Measurements from ENCODE around the gene IQSEC1. TPM values are rescaled to one million over a fixed set of nuclear protein-coding genes. Genes with fewer than 3 reads are reported as not detected.

Gene IQSEC1
- total RNA-seq, 4 donors from 2014 or later, result 31.9 to 35.8 (median 34.8) TPM

- intact Hi-C loops (cut with DNase I; ENCODE audit: low total_unique reads), result no loop called here
- no peak overlapping the region for H3K4me3 ChIP-seq (ENCODE audit: low read depth, poor library complexity, severe bottlenecking)
- 55 to 73% methylated on average over 13 of the region's 13 CpGs for WGBS, 2 donors
- no peak for DNase-seq (ENCODE audit: low spot score in 2 of 2)
- TF ChIP-seq CTCF (IDR thresholded peaks at IDR 0.05), result no peak
- no peak for TF ChIP-seq POLR2A (IDR thresholded peaks at IDR 0.05)
These were observed 177.7 kb downstream of the IQSEC1 start for GRCh38 chr3:12895391-12896062.

GRCh38 chr3:12894629-12895028 is 178.6 kb downstream of the IQSEC1 start:
- 59 to 62% methylated on average over 6 of the region's 6 CpGs for WGBS, 2 donors
- DNase-seq (ENCODE audit: low spot score in 2 of 2), result no peak
- no peak for TF ChIP-seq CTCF (IDR thresholded peaks at IDR 0.05)
- TF ChIP-seq POLR2A (IDR thresholded peaks at IDR 0.05), result no peak
- intact Hi-C loops (cut with DNase I; ENCODE audit: low total_unique reads), result no loop called here
- H3K4me3 ChIP-seq (ENCODE audit: low read depth, poor library complexity, severe bottlenecking), result no peak overlapping the region

GRCh38 chr3:12893852-12894251 is 179.4 kb downstream of the IQSEC1 start:
- no peak for DNase-seq (ENCODE audit: low spot score in 2 of 2)
- TF ChIP-seq CTCF (IDR thresholded peaks at IDR 0.05) (no peak), POLR2A (IDR thresholded peaks at IDR 0.05) (no peak)
- no peak overlapping the region for H3K4me3 ChIP-seq (ENCODE audit: low read depth, poor library complexity, severe bottlenecking)
- 27 to 28% methylated on average over 9 of the region's 9 CpGs for WGBS, 2 donors
- intact Hi-C loops (cut with DNase I; ENCODE audit: low total_unique reads), result no loop called here

GRCh38 chr3:12893247-12893646 is 180.0 kb downstream of the IQSEC1 start:
- no peak for DNase-seq (ENCODE audit: low spot score in 2 of 2)
- no peak for TF ChIP-seq CTCF (IDR thresholded peaks at IDR 0.05)
- TF ChIP-seq POLR2A (IDR thresholded peaks at IDR 0.05), result no peak
- WGBS, 2 donors, result 61 to 62% methylated on average over 2 of the region's 2 CpGs
- no peak overlapping the region for H3K4me3 ChIP-seq (ENCODE audit: low read depth, poor library complexity, severe bottlenecking)
- intact Hi-C loops (cut with DNase I; ENCODE audit: low total_unique reads), result no loop called here

- no peak overlapping the region for H3K4me3 ChIP-seq (ENCODE audit: low read depth, poor library complexity, severe bottlenecking)
- 42 to 65% methylated on average over 3 of the region's 3 CpGs for WGBS, 2 donors
- no peak for DNase-seq (ENCODE audit: low spot score in 2 of 2)
- intact Hi-C loops (cut with DNase I; ENCODE audit: low total_unique reads), result no loop called here
- TF ChIP-seq POLR2A (IDR thresholded peaks at IDR 0.05), result no peak
- no peak for TF ChIP-seq CTCF (IDR thresholded peaks at IDR 0.05)
These were observed 180.4 kb downstream of the IQSEC1 start for GRCh38 chr3:12892840-12893189.

All from lower leg skin (tissue), 4 donors.